HG03558 (cell line): ENCODE data around the gene NDC80.

Experiments
- ATAC-seq: cut with Tn5 transposase; IDR thresholded peaks from one replicate; pipeline ENCODE4 v1.9.1; 2021; ENCODE audit warnings: moderate number of reproducible peaks; ENCODE audit not compliant: unreplicated experiment; ENCODE audit errors: extremely low read depth

Gene NDC80

GRCh38 chr18:2555895-2556294, 15.5 kb upstream of the NDC80 start:
- ATAC-seq = no peak

- ATAC-seq = no peak
Observed at GRCh38 chr18:2557536-2557935, 13.8 kb upstream of the NDC80 start.

GRCh38 chr18:2559249-2559648, 12.1 kb upstream of the NDC80 start:
- no peak for ATAC-seq

GRCh38 chr18:2564373-2564772, 7.0 kb upstream of the NDC80 start:
- ATAC-seq = no peak

GRCh38 chr18:2568129-2568528, 3.2 kb upstream of the NDC80 start:
- ATAC-seq = no peak

- no peak for ATAC-seq
Observed at GRCh38 chr18:2568605-2569004, 2.8 kb upstream of the NDC80 start.

GRCh38 chr18:2569338-2570207, 1.8 kb upstream of the NDC80 start:
- ATAC-seq = no peak

GRCh38 chr18:2570772-2571199, 571 bp upstream of the NDC80 start:
- peak; percentile 17 for ATAC-seq

- no peak for ATAC-seq
Observed at GRCh38 chr18:2572171-2572569, 813 bp downstream of the NDC80 start.

GRCh38 chr18:2572892-2573291, 1.5 kb downstream of the NDC80 start:
- ATAC-seq = no peak

GRCh38 chr18:2573408-2573807, 2.1 kb downstream of the NDC80 start:
- no peak for ATAC-seq

GRCh38 chr18:2587788-2588187, 16.4 kb downstream of the NDC80 start:
- no peak for ATAC-seq

- no peak for ATAC-seq
Observed at GRCh38 chr18:2588666-2589344, 17.4 kb downstream of the NDC80 start.

GRCh38 chr18:2589345-2590068, 18.1 kb downstream of the NDC80 start:
- no peak for ATAC-seq

- ATAC-seq = no peak
Observed at GRCh38 chr18:2590303-2590702, 18.9 kb downstream of the NDC80 start.

GRCh38 chr18:2597639-2598038, 26.3 kb downstream of the NDC80 start:
- no peak for ATAC-seq

GRCh38 chr18:2602844-2603243, 31.5 kb downstream of the NDC80 start:
- no peak for ATAC-seq

- ATAC-seq = no peak
Observed at GRCh38 chr18:2606335-2606734, 35.0 kb downstream of the NDC80 start.

- no peak for ATAC-seq
Observed at GRCh38 chr18:2609604-2610003, 38.2 kb downstream of the NDC80 start.

GRCh38 chr18:2610549-2610948, 39.2 kb downstream of the NDC80 start:
- no peak for ATAC-seq

GRCh38 chr18:2612996-2613395, 41.6 kb downstream of the NDC80 start:
- no peak for ATAC-seq
